Rectal smooth muscle tissue (tissue), 1 donor: ENCODE data around the gene COL23A1.

Source experiments
- H3K27ac ChIP-seq: one replicate; pipeline ENCODE4 v1.7.0; 2013; ENCODE audit warnings: low read depth, low read length, inconsistent platforms
- H3K27me3 ChIP-seq: one replicate; pipeline ENCODE4 v1.7.0; 2013; ENCODE audit warnings: low read length; ENCODE audit not compliant: control insufficient read depth, insufficient read depth
- H3K36me3 ChIP-seq: one replicate; pipeline ENCODE4 v1.7.0; 2013; ENCODE audit warnings: low read length; ENCODE audit not compliant: control insufficient read depth, insufficient read depth
- H3K4me1 ChIP-seq: one replicate; pipeline ENCODE4 v1.7.0; 2013; ENCODE audit warnings: low read length; ENCODE audit not compliant: control insufficient read depth, insufficient read depth
- H3K4me3 ChIP-seq: one replicate; pipeline ENCODE4 v1.7.0; 2013; ENCODE audit warnings: low read length
- H3K9ac ChIP-seq: one replicate; pipeline ENCODE4 v1.7.0; 2013; ENCODE audit warnings: low read length

COL23A1 gene

GRCh38 chr5:178350361-178351220 is 239.6 kb downstream of the COL23A1 start:
- Histone ChIP-seq H3K27me3 (no peaks in the 10 kb centered on the region), H3K9ac (no peak overlapping the region), H3K36me3 (no peaks in the 10 kb centered on the region), H3K27ac (no peak overlapping the region), H3K4me1 (no peaks in the 10 kb centered on the region), H3K4me3 (no peak overlapping the region)

- no peaks in the 10 kb centered on the region for H3K36me3 ChIP-seq
- H3K27me3 ChIP-seq, result no peaks in the 10 kb centered on the region
- H3K4me3 ChIP-seq, result no peak overlapping the region
- H3K4me1 ChIP-seq, result no peaks in the 10 kb centered on the region
- H3K9ac ChIP-seq, result no peak overlapping the region
- H3K27ac ChIP-seq, result no peak overlapping the region
Observed at GRCh38 chr5:178349625-178350353, 240.4 kb downstream of the COL23A1 start.

GRCh38 chr5:178349075-178349511 is 241.1 kb downstream of the COL23A1 start:
- no peak overlapping the region for H3K4me3 ChIP-seq
- no peaks in the 10 kb centered on the region for H3K4me1 ChIP-seq
- no peak overlapping the region for H3K27ac ChIP-seq
- H3K9ac ChIP-seq, result no peak overlapping the region
- H3K36me3 ChIP-seq, result no peaks in the 10 kb centered on the region
- H3K27me3 ChIP-seq, result no peaks in the 10 kb centered on the region

GRCh38 chr5:178348356-178349074 is 241.7 kb downstream of the COL23A1 start:
- no peaks in the 10 kb centered on the region for H3K27me3 ChIP-seq

GRCh38 chr5:178347956-178348355 is 242.2 kb downstream of the COL23A1 start:
- H3K4me1 ChIP-seq, result no peaks in the 10 kb centered on the region
- no peaks in the 10 kb centered on the region for H3K27me3 ChIP-seq
- no peaks in the 10 kb centered on the region for H3K36me3 ChIP-seq
- H3K4me3 ChIP-seq, result no peak overlapping the region
- no peak overlapping the region for H3K27ac ChIP-seq
- no peak overlapping the region for H3K9ac ChIP-seq

More at GRCh38 chr5:178348356-178349074, 241.7 kb downstream of the COL23A1 start:
- H3K4me3 ChIP-seq, result no peak overlapping the region
- no peaks in the 10 kb centered on the region for H3K36me3 ChIP-seq
- H3K27ac ChIP-seq, result no peak overlapping the region
- H3K9ac ChIP-seq, result no peak overlapping the region
- H3K4me1 ChIP-seq, result no peaks in the 10 kb centered on the region

- Histone ChIP-seq H3K4me1 (no peaks in the 10 kb centered on the region), H3K27me3 (no peaks in the 10 kb centered on the region), H3K9ac (no peak overlapping the region), H3K36me3 (no peaks in the 10 kb centered on the region), H3K27ac (no peak overlapping the region), H3K4me3 (no peak overlapping the region)
Observed at GRCh38 chr5:178346607-178347334, 243.4 kb downstream of the COL23A1 start.

GRCh38 chr5:178343306-178343705 is 246.9 kb downstream of the COL23A1 start:
- no peaks in the 10 kb centered on the region for H3K4me1 ChIP-seq
- H3K4me3 ChIP-seq, result no peak overlapping the region

GRCh38 chr5:178341851-178342140 is 248.4 kb downstream of the COL23A1 start:
- no peak overlapping the region for H3K9ac ChIP-seq
- peaks cover 2% of the 10 kb centered on the region for H3K27me3 ChIP-seq
- H3K4me3 ChIP-seq, result no peak overlapping the region
- no peak overlapping the region for H3K27ac ChIP-seq
- no peaks in the 10 kb centered on the region for H3K4me1 ChIP-seq
- no peaks in the 10 kb centered on the region for H3K36me3 ChIP-seq

More at GRCh38 chr5:178343306-178343705, 246.9 kb downstream of the COL23A1 start:
- no peak overlapping the region for H3K27ac ChIP-seq
- peaks cover 2% of the 10 kb centered on the region for H3K27me3 ChIP-seq
- no peak overlapping the region for H3K9ac ChIP-seq
- H3K36me3 ChIP-seq, result no peaks in the 10 kb centered on the region

- Histone ChIP-seq H3K27ac (no peak overlapping the region), H3K27me3 (peaks cover 2% of the 10 kb centered on the region), H3K4me1 (no peaks in the 10 kb centered on the region), H3K9ac (no peak overlapping the region), H3K4me3 (no peak overlapping the region), H3K36me3 (no peaks in the 10 kb centered on the region)
Observed at GRCh38 chr5:178341091-178341850, 248.9 kb downstream of the COL23A1 start.

- no peak overlapping the region for H3K4me3 ChIP-seq
- no peaks in the 10 kb centered on the region for H3K36me3 ChIP-seq
- peaks cover 2% of the 10 kb centered on the region for H3K27me3 ChIP-seq
- H3K27ac ChIP-seq, result no peak overlapping the region
- H3K9ac ChIP-seq, result no peak overlapping the region
- H3K4me1 ChIP-seq, result no peaks in the 10 kb centered on the region
Observed at GRCh38 chr5:178340637-178341036, 249.6 kb downstream of the COL23A1 start.

- Histone ChIP-seq H3K27me3 (peaks cover 2% of the 10 kb centered on the region), H3K9ac (no peak overlapping the region), H3K4me1 (no peaks in the 10 kb centered on the region), H3K36me3 (no peaks in the 10 kb centered on the region), H3K27ac (no peak overlapping the region), H3K4me3 (no peak overlapping the region)
Observed at GRCh38 chr5:178340187-178340586, 250.0 kb downstream of the COL23A1 start.
